Panc1 (cell line): ENCODE measurements around the gene CCDC40. TPM values are rescaled to one million over a fixed set of nuclear protein-coding genes. Genes with fewer than 3 reads are reported as not detected.

ENCODE experiments used
- ATAC-seq: fragments of 200-7000 bp; cut with Tn5 transposase; 2 replicates; pipeline ENCODE4 v1.9.1; 2020; ENCODE audit warnings: mild to moderate bottlenecking, moderate library complexity
- BruUV-seq: library from RNA; stranded (reverse); fragments of 400-500 nt; replicated peaks from 2 replicates; lab custom pipeline; 2021; lab: Mats Ljungman, UMichigan
- CTCF ChIA-PET: fragments of 300-600 bp; sonication (Branson Sonifier 250); formaldehyde crosslinking; loops from one replicate; lab custom pipeline; 2022; ENCODE audit warnings: antibody characterized with exemption; lab: Charles Lee
- POLR2A ChIA-PET: fragments of 300-600 bp; sonication (Branson Sonifier 250); formaldehyde crosslinking; loops from one replicate; lab custom pipeline; 2022; ENCODE audit warnings: antibody characterized with exemption; lab: Charles Lee
- DNase-seq: peaks from one replicate; pipeline ENCODE4 v3.0.0-alpha.2; 2010; ENCODE audit warnings: low read depth, low spot score
- H3K27ac ChIP-seq: 2 replicates; pipeline ENCODE4 v1.5.1; 2011; ENCODE audit warnings: mild to moderate bottlenecking, low read length, inconsistent platforms
- H3K27me3 ChIP-seq: fragments of 200-500 bp; sonication (Bioruptor generic); 2 replicates; pipeline ENCODE4 v1.6.0; 2014; ENCODE audit warnings: low read length, inconsistent platforms; ENCODE audit not compliant: control insufficient read depth, insufficient read depth
- H3K36me3 ChIP-seq: fragments of 200-500 bp; sonication (Bioruptor generic); 2 replicates; pipeline ENCODE4 v1.5.1; 2014; ENCODE audit warnings: inconsistent platforms, mild to moderate bottlenecking, low read length, moderate library complexity; ENCODE audit not compliant: control insufficient read depth, insufficient read depth
- H3K4me1 ChIP-seq: 2 replicates; pipeline ENCODE4 v1.5.1; 2011; ENCODE audit warnings: inconsistent platforms, mild to moderate bottlenecking, low read length, moderate library complexity; ENCODE audit not compliant: control insufficient read depth, insufficient read depth
- H3K4me3 ChIP-seq, 2 experiments: 2 replicates each; pipeline ENCODE4 v1.5.1; 2011 to 2012; ENCODE audit warnings: low read depth in 2 of 2, low read length in 2 of 2, mild to moderate bottlenecking in 2 of 2, inconsistent platforms in 1 of 2, moderate library complexity in 1 of 2
- H3K9me3 ChIP-seq: fragments of 200-500 bp; sonication (Bioruptor generic); 2 replicates; pipeline ENCODE4 v1.5.1; 2014; ENCODE audit warnings: low read depth, mild to moderate bottlenecking, inconsistent platforms, low read length, moderate library complexity; ENCODE audit not compliant: control insufficient read depth, insufficient read depth
- POLR2AphosphoS5 ChIP-seq: IDR thresholded peaks from 2 replicates; pipeline ENCODE4 v1.6.1; 2012; ENCODE audit warnings: mild to moderate bottlenecking, low read depth, low read length, moderate library complexity
- REST ChIP-seq, 2 experiments: IDR thresholded peaks; 2 replicates each; pipeline ENCODE4 v1.6.1; 2011 to 2012; ENCODE audit warnings: low read depth in 2 of 2, control low read depth in 1 of 2, low read length in 1 of 2, mild to moderate bottlenecking in 1 of 2, moderate library complexity in 1 of 2; ENCODE audit not compliant: insufficient read depth in 1 of 2
- SIN3A ChIP-seq: IDR thresholded peaks from 2 replicates; pipeline ENCODE4 v1.6.1; 2012; ENCODE audit warnings: low read depth, mild to moderate bottlenecking, low read length, moderate library complexity, borderline replicate concordance; ENCODE audit not compliant: insufficient read depth
- TCF7L2 ChIP-seq: IDR thresholded peaks from 2 replicates; pipeline ENCODE4 v1.6.1; 2011; ENCODE audit warnings: mild to moderate bottlenecking, low read depth, low read length, inconsistent platforms
- in situ Hi-C: cut with HindIII; loops from 2 replicates; pipeline ENCODE4 v1.10.0; 2016; ENCODE audit warnings: low sequenced_read_pairs, low pct_unique_long_range_greater_than_20kb
- intact Hi-C: fragments of 100-400 bp; cut with micrococcal nuclease; formaldehyde crosslinking; loops from one replicate; pipeline ENCODE4 v1.10.0; 2022; ENCODE audit not compliant: unreplicated experiment
- total RNA-seq: library from RNA; stranded (reverse); gene quantifications from one replicate; pipeline ENCODE4 v1.2.1, GENCODE V29; 2021; ENCODE audit not compliant: unreplicated experiment
- TF ChIP-seq, protein P1 (sequence below): fragments of 450-650 bp; IDR thresholded peaks from 2 replicates; pipeline ENCODE4 v1.5.1; 2017; ENCODE audit warnings: mild to moderate bottlenecking

The CCDC40 gene
- total RNA-seq, 1 experiment from 2014 or later, result 18.0 TPM

- Histone ChIP-seq H3K4me1 (peaks cover 7% of the 10 kb centered on the region), H3K27ac (no peak overlapping the region), H3K9me3 (peaks cover 3% of the 10 kb centered on the region; the same call in 1 of the 2 replicates), H3K36me3 (no peaks in the 10 kb centered on the region), H3K4me3 (no peak overlapping the region), H3K27me3 (no peaks in the 10 kb centered on the region)
- no TSS peak for BruUV-seq
- TF ChIP-seq SIN3A, result no peak
- DNase-seq, result no peak
- intact Hi-C loops, result no loop called here
- in situ Hi-C loops, result no loop called here
- ChIA-PET CTCF (interaction anchor here (0.6 kb wide), 1 partner anchor 63 kb away, joined by 3 read pairs; no protein-coding TSS in a partner anchor), POLR2A (no interaction called here)
- ATAC-seq, result no peak
Measured at GRCh38 chr17:80010283-80010858, 26.1 kb upstream of the CCDC40 start.

DNA sequence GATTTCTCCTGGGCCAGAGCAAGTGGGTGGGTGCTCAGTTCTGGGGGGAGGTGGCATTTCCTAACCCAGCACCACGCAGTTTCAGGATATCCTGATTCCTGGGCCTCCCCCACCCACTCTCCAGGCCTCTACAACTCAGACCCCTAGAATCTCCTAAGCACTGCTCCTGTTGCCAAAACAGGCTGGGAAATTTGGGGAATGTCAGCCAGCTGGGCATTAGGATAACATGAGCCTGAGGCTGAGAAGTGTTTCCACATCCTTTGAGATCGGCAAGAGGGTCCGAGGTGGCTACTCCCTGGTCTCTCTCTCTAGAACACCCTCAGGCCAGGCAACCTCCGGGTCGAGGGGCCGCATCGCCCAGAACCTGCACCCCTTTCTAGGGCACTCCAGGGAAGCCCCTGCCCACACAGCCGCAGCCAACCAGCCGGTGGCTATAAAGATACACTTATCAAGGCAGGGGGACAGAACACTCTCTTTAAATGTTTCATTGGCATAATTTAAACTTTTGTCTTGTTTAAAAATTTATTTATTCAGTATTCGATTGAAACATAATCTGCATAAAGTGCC, 24.4 kb upstream of the CCDC40 start:
- no peaks in the 10 kb centered on the region for H3K27me3 ChIP-seq
- ChIA-PET CTCF (no interaction called here), POLR2A (no interaction called here)
- no TSS peak for BruUV-seq
- H3K36me3 ChIP-seq, result no peaks in the 10 kb centered on the region
- DNase-seq, result no peak
- no peak overlapping the region for H3K27ac ChIP-seq
- intact Hi-C loops (no loop called here), in situ Hi-C loops (no loop called here)
- no peak for ATAC-seq
- H3K9me3 ChIP-seq, result peaks cover 3% of the 10 kb centered on the region; the same call in 1 of the 2 replicates
- no peak overlapping the region for H3K4me3 ChIP-seq
- no peak for TF ChIP-seq POLR2AphosphoS5
- TF ChIP-seq SIN3A, result no peak
- TF ChIP-seq, protein P1, sequence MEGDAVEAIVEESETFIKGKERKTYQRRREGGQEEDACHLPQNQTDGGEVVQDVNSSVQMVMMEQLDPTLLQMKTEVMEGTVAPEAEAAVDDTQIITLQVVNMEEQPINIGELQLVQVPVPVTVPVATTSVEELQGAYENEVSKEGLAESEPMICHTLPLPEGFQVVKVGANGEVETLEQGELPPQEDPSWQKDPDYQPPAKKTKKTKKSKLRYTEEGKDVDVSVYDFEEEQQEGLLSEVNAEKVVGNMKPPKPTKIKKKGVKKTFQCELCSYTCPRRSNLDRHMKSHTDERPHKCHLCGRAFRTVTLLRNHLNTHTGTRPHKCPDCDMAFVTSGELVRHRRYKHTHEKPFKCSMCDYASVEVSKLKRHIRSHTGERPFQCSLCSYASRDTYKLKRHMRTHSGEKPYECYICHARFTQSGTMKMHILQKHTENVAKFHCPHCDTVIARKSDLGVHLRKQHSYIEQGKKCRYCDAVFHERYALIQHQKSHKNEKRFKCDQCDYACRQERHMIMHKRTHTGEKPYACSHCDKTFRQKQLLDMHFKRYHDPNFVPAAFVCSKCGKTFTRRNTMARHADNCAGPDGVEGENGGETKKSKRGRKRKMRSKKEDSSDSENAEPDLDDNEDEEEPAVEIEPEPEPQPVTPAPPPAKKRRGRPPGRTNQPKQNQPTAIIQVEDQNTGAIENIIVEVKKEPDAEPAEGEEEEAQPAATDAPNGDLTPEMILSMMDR, result no peak
- TF ChIP-seq REST (IDR thresholded peaks at IDR 0.05; ENCODE audit: insufficient read depth in 1 of 2, low read depth in 2 of 2, low read length in 1 of 2), result no peak
- TF ChIP-seq TCF7L2, result no peak
- peaks cover 7% of the 10 kb centered on the region for H3K4me1 ChIP-seq
